Measurements from ENCODE around the gene AP1M1.

GRCh38 chr19:16226878-16227836 lies 29.4 kb downstream of the AP1M1 start:
- no peak for TF ChIP-seq CTCF (IDR thresholded peaks at IDR 0.05)
- no peak for TF ChIP-seq POLR2AphosphoS5 (IDR thresholded peaks at IDR 0.05)
